ENCODE measurements around the gene RFX5.
"Not testable (repeated sequence)": the region's sequence is repeated elsewhere in the genome, so short reads cannot be mapped to it uniquely, and the experiment has no call there.

Gene RFX5

DNA sequence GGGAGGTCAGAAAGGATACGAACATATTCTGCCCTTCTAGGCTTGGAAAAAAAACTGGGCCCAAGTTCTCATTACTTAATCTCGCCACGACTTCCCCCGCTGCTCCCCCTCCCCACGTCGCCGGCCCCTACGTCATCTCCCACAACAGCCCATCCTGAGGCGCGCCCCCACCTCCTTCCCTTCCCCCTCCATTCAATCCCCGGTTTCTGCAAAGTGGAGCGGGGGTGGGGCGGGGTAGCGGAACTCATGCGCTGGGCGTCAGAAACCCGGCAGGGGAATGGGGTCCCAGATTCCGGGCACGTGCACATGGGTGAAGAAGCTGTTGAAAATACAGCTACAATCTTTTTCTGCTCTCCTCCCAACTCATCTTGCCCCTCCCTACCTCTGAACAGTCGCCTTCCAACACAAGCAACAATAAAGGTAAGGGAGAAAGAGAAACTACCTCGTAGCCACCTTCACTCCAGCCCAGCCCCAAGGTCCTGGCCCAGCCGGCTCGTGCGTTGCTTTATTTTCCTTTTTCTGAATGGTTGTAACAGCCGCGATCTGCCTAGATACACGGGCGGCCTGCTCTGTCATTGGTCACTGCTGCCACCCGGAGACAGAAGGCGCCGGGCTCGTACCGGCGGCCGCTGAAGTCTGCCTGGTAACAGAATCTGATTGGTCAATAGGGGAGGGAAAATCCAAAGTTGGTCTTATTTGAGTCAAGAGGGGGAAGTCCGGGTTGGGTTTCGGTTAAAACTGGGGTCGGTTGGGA lies at the start of gene RFX5:
Gene RFX5 (minus strand): TSS at position 484 of the 754 bp plus-strand sequence. CDS start 932 bp downstream, outside the sequence.
- peak; percentile 95 to 96 for DNase-seq

DNA sequence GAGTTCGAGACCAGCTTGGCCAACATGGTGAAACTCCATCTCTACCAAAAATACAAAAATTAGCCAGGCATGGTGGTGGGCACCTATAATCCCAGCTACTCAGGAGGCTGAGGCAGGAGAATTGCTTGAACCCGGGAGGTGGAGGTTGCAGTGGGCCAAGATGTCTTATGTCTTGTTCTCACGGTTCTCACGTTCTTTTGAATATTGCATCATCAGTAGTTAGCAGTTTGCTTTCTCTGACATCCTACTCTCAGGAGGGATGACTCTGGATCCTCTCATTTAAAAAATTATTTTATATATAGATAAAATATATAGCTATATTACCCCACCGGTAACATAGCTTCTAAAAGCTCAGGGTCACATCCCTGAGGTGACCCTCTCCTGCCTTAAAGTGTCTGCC lies 49.2 kb upstream of the RFX5 start:
- not testable (repeated sequence) for DNase-seq

DNA sequence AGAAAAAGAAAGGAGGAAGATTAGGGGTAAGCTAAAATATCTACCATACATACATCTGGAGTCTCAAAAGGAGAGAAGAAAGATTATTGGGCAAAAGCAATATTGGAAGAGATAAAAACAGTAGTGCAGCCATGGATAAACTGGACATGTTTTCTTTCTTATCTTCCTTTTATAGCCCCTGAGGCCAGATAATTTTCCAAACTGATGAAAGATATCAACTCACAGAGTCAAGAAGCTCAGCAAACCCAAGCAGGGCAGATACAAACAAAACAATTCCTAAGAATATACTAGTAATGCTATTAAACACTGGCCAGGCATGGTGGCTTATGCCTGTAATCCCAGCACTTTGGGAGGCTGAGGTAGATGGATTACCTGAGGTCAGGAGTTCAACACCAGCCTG lies 46.5 kb upstream of the RFX5 start:
- no peak for DNase-seq

DNA sequence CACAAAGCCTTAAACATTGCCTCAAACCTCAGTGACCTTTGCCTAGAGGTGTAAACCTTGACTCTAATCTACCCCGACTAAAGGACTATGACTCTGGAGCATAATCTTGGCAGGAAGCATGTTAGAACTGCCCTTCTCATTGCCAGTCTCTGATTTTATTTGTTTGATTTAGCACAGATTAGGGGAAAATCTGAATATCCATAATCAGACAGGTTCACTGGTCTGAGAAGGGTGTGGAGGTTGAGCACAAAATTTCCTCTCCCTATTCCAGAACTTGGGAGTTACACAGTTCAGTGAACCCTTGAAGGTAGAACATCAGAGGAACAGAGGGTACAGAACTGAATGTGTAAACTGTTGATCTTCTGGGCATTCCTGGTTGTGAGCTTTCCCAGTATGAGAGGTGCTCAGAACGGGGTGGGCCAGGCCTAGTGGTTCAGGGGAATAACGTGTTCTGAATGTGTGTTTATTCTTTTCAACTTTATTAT lies 44.1 kb upstream of the RFX5 start:
- DNase-seq: no peak

DNA sequence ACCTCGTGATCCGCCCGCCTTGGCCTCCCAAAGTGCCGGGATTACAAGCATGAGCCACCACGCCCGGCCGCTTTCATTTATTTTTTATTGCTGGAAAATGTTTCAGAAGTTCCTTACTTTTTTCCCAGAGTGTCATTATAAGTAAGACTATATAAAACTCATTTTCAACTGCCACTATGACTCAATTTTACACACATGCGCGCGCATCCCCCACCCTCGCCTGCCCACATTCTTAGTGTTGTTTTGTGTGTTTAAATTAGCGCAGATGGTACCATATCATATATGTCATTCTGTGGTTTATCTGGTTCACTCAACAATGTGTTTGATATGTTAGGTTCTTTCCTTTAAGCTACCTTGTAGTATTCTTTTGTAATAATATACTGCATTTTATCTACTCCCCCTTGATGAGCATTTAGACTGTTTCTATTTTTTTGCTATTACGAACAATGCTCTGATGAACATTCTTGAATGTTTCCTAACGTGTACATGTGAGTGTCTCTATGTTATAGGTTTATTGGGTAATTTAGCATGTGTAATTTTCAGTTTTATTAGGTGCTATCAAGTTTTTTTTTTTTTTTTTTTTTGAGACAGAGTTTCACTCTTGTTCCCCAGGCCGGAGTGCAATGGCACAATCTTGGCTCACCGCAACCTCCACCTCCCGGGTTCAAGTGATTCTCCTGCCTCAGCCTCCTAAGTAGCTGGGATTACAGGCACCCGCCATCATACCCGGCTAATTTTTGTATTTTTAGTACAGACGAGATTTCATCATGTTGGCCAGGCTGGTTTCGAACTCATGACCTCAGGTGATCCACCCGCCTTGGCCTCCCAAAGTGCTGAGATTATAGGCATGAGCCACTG lies 43.4 kb upstream of the RFX5 start:
- DNase-seq: not testable (repeated sequence)

DNA sequence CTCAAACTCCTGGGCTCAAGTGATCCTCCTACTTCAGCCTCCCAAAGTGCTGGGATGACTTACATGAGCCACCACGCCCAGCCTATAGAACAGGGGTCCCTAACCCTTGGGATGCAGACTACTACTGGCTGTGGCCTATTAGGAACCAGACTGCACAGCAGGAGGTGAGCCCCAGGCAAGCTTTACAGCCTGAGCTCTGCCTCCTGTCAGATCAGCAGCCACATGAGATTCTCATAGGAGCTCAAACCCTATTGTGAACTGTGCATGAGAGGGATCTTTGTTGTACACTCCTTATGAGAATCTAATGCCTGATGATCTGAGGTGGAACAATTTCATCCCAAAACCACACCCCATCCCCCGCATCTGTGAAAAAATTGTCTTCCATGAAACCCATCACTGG lies 39.0 kb upstream of the RFX5 start:
- DNase-seq: no peak

DNA sequence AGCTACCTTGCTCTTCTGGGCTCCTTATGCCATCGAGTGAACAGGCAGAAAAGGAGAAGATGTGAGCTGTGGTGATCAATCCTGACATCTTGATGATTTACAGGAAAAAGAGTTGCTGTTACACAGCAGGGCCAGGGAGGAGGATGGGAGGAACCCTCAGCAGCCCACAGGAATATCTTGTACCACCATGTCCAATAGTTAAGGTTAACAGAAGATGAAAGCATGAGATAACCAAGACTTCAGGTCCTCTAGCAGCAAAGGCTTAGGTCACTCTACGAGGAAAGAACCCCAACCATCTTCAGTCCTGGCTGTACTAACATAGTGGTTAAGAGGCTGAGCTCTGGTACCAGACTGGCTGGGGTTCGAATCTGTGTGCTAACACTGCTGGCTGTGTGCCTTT lies 37.5 kb upstream of the RFX5 start:
- no peak for DNase-seq

DNA sequence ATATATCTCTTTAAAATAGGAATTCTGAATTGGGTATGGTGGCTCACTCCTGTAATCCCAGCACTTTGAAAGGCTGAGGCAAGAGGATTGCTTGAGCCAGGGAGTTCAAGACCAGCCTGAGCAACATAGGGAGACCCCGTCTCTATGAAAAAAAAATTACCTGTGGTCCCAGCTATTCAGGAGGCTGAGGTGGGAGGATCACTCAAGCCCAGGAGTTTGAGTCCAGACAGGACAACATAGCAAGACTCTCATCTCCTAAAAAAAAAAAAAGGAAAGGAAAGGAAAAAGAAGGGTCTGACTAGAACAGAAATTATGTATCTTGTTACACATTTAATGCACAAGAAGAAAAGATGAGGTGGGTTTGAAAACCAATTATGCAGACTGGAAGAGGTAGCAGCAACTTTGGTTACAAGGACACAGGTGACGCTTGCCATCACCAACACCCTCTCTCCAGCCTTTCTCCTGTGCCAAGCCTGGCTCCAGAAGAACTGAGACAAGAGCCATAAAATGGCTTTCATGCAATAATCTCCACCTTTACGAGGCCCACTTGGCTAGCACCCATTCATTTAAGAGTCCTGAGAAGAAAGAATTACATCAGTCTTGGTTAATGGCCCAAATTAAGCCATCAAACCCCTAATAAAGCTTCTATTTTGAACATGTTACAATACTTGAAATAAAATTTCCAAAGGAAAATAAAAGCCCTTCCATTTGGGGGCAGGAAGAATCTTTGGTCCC lies 30.3 kb upstream of the RFX5 start:
- DNase-seq: no peak

DNA sequence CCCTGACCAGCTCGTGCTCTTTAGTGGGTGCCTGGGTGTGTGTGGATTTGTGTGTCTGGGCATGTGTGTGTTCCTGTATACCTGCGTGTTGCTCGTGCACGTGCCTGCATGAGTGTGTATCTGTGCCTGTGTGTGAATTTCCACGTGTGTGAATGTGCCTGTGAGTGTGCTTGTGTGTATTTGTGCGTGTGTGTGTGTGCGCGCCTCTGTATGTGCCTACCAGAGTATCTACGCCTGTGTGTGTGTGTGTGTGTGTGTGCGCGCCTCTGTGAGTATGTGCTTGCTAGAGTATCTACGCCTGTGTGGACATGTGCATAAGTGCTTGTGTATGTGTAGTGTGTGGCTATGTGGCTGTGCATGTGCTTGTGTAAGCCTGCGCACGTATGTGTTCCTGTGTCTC lies 26.1 kb upstream of the RFX5 start:
- no peak for DNase-seq

DNA sequence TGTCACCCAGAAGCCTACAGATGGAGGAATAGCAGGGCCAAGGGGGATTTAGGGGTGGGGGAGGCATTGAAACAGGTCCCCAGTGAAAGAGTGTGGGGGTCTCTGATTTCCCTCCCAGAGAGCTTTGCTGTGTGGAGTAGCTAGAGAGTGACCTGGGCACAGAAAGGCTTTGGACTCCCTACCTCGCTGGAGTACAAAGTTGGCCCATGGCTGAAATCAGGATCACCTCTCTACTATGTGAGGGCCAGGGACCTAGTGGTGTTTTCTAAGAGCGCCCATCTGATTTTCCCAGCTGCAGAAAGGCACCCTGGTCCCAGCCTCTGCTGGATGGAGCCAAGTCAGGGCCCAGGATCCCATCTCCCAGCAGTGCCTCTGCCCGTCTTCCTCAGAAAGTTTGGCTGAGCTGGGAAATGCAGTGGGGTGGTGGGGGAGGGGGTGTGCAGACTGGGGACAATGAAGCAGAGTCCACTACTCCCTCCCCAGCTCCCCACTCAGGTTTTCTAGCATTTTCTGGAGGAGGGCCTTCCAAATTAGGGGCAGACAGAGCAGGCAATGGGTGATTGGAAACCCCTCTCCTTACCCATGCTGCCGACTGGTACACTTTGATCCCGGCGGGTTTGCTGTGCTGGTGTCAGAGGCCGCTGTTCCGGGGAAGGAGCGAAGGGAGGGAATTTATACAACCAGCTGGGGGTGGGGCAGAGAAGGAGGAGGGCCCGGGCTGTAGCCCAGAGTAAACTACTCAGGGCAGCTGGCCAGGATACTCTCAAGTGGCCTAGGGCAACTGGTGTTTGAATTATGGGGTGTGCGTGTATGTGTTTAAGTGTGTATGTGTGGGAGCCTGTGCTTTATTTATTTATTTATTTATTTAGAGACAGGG lies 25.2 kb upstream of the RFX5 start, which contains the start of gene SELENBP1:
Gene SELENBP1 (minus strand): TSS at position 648 of the 877 bp plus-strand sequence. CDS start 64 bp downstream, at position 584.
- no peak for DNase-seq

DNA sequence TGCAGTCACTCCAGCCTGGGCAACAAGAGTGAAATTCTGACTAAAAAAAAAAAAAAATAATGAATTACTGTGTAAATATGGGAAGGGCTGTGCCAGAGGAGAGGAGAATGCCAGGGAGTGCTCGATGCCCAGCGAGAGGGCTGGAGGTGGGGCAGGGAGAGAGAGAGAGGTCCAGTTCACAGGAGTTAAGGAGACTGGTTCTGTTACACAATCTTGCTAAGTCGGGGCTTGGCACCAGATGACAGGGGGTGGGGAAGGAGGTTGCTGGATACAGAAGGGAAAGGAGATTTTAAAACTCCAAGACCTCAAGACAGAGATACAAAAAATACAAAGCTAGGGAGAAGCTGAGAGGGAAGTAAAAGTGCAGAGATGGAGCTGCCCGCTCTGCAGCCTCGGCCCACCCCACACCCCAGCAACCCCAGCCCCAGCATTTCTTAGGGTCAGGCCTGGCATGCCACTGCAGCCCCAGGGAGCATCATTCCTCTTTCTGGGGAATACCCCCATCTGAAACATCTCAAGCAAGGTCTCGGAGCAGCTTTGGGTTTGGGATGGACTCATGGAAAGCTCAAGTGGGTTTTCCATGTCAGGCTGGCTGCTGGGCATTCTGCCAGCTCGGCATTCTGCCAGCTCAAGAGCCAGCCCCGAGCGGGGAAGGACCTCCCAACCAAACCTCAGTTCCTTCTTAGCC lies 24.5 kb upstream of the RFX5 start:
- DNase-seq: no peak

DNA sequence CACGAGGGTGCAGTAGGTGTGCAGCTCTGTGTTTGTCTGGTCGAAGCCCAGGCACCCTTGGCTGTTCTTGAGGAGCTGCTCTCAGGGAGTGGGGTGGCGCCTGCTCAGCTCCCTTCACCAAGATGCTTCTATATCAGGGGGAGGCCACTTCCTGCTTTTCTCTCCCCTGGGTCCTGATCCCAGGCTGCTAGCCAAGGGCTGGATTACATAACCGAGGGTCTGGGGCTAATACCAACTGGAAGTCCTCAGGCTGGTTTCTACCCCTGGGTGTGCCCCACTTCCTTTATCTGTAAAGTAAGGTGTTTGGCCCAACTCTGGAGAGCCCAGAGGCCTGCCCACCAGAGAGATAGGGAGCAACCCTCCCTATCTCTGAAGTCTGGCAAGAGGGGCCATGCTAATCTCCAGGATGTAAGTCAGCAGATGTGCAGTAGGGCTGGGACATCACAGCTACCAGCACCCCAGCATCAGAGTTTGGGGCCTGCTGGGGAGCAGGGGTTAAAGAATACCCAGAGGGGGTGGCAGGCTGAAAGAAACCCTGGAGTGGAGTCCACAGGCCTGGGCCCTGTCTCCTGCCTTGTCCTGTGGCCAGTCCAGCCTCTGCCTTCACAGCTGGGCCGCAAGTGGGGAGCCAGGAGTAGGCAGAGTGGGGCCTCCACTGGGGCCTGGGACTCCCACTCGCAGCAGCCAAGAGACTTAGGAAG lies 23.3 kb upstream of the RFX5 start:
- DNase-seq: no peak

DNA sequence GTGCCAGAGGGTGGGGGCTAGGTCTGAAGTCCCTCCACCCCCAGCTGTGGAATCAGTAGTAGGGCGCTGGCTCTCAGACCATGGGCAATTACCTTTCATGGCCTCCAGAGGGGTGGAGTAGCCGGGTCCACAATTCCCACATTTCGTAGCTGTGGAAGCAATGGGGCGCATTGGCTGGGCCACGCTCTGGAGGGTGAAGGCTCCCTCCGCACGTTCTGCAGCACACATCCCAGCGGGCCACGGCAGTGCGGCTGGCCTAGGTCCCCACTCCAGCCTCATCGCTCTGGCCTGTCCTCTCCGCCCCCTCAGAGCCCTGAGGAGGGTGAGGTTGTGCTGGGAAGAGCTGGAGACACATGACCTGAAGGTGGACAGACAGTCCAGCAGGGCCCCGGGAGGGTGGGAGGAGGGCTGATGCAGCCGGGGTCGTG lies 22.6 kb upstream of the RFX5 start:
- DNase-seq: no peak

DNA sequence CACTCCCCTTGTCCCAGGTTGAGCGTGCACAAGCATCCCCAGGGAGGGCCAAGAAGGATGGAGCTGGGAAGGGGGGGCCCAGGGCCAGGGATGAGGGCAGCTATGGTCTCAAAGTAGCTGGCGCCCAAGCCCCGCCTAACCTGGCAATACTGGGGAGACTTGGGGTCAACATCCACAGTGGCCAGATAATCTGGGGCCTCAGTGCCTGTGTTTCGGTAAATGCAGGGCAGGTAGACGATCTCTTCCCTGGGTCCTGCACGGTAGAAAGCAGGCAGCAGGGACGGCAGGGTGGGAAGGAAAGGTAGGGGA lies 22.2 kb upstream of the RFX5 start:
- no peak for DNase-seq

DNA sequence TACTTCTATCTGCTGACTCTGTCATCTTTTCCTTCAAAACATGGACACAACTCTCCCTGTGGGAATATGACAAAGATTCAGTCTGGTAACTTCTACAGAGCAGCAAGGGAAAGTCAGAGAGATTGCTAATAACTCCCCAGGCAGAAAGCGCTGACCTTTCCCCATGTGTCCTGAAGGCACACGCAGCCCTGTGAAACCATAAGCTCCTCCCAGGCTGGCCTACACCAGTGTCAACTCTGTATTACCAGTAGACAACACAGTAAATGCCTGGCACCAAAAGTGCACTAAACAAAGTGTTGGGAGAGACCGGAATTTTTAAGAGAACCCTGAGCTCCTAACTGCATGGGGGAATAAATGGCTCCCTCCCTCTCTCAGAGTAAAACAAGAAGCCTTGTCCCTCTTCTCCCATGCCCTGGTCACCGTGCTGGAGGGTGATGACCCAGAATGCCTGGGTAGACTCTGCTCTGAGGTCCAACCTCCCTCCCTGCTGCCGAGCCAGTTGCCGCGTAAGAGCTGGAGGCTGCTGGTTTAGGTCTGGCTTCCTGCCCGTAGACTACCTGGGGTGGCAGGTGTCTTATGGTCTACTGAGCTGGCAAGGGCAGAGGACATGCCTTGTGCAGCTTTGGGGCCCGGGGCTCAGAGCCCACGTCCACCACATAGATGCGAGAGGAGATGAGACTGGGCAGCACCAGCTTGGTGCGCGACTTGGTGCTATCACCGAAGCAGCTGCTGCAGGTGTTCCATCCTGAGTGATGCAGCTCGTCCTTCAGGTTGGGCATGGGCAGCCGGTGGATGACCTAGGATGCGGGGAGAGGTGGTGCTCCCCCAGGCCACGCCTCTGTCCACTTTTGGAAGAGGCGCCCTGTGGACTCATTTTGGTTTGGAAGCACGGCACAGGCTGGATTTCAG lies 21.6 kb upstream of the RFX5 start:
- no peak for DNase-seq

DNA sequence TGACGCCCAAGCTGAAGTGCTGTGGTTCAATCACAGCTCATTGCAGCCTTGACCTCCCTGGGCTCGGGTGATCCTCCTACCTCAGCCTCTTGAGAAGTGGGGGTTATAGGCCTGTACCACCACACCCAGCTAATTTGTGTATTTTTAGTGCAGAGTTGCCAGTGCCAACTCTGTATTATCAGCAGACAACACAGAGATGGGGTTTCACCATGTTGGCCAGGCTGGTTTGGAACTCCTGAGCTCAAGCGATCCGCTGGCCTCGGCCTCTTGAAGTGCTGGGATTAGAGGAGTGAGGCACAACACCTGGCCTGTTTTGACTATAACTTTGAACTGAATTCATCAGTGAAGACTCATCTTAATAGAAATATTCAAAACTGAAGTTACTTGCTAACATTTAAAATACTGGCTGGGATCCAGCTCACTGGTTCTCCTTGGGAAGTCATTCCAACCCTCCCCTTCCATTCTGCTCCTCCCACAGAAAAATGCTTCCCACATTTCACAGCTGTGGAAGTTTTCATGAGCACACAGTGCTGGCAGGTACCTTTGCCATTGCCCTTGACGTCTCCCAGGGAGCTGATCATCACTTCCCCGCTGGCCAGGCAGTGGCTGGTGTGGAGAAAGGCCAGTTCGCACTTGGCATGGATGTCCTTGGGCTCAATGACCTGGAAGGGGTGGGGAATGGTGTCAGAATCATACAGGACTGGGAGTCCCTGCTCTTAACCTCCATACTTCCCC lies 20.8 kb upstream of the RFX5 start:
- DNase-seq: no peak

DNA sequence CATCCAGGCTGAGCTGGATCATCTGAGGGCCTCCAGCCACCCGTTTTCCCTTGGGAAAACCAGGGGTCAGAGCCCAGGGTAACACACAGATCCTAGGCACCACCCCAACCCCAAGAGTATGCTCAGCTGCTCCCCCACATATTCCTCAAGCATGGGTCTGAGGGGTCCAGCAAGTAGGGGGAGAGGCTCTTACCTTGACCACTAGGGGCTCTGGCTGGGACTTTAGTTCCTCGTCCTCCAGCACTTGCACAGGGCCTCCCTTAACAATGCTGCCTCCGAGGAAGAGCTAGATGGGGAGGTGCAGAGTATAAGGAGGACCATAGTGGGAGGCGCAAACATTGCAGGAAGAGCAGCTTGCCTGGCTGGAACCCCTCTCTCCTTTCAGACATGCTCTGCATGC lies 17.9 kb upstream of the RFX5 start:
- no peak for DNase-seq

DNA sequence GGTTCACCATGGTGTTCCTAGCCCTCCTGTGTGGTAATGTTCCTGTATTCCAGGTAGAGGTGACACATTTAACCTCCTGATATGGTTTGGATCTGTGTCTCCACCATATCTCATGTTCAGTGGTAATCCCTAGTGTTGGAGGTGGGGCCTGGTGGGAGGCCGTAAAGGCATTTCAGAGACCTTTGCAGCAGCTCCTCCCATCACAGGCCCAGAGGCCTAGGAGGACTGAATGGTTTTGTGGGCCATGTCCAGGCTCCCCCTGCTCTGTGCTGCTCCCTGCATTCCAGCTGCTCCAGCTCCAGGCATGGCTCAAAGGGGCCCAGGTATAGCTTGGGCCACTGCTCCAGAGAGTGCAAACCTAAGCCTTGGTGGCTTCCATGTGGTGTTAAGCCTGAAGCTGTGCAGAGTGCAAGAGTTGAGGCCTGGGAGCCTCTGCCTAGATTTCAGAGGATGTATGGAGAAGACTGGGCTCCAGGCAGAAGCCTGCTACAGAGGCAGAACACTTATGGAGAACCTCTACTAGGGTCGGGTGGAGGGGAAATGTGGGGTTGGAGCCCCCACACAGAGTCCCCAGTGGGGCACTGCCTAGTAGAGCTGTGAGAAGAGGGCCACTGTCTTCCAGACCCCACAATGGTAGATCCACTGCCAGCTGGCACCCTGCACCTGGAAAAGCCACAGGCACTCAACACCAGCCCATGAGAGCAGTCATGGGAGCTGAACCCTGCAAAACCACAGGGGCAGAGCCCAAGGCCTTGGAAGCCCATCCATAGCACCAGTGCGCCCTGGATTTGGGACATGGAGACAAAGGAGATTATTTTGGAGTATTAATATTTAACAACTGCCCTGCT lies 15.5 kb upstream of the RFX5 start:
- DNase-seq: no peak
